Rectal smooth muscle tissue (tissue), 1 donor: ENCODE results near the gene PRRG2.

Experiments used
- H3K27ac ChIP-seq: one replicate; pipeline ENCODE4 v1.7.0; 2013; ENCODE audit warnings: low read depth, low read length, inconsistent platforms
- H3K27me3 ChIP-seq: one replicate; pipeline ENCODE4 v1.7.0; 2013; ENCODE audit warnings: low read length; ENCODE audit not compliant: control insufficient read depth, insufficient read depth
- H3K36me3 ChIP-seq: one replicate; pipeline ENCODE4 v1.7.0; 2013; ENCODE audit warnings: low read length; ENCODE audit not compliant: control insufficient read depth, insufficient read depth
- H3K4me1 ChIP-seq: one replicate; pipeline ENCODE4 v1.7.0; 2013; ENCODE audit warnings: low read length; ENCODE audit not compliant: control insufficient read depth, insufficient read depth
- H3K4me3 ChIP-seq: one replicate; pipeline ENCODE4 v1.7.0; 2013; ENCODE audit warnings: low read length
- H3K9ac ChIP-seq: one replicate; pipeline ENCODE4 v1.7.0; 2013; ENCODE audit warnings: low read length

Gene PRRG2

GRCh38 chr19:49581007-49581508 lies at the start of gene PRRG2:
PRRG2 (plus strand) TSS chr19:49581316; CDS start chr19:49583220, 1,904 bp downstream.
- Histone ChIP-seq H3K36me3 (no peaks in the 10 kb centered on the region), H3K9ac (peak within 1 kb of the TSS; percentile 52), H3K4me1 (peaks cover 3% of the 10 kb centered on the region), H3K27me3 (no peaks in the 10 kb centered on the region), H3K27ac (peak within 1 kb of the TSS; percentile 38), H3K4me3 (peak within 1 kb of the TSS; percentile 74)

DNA sequence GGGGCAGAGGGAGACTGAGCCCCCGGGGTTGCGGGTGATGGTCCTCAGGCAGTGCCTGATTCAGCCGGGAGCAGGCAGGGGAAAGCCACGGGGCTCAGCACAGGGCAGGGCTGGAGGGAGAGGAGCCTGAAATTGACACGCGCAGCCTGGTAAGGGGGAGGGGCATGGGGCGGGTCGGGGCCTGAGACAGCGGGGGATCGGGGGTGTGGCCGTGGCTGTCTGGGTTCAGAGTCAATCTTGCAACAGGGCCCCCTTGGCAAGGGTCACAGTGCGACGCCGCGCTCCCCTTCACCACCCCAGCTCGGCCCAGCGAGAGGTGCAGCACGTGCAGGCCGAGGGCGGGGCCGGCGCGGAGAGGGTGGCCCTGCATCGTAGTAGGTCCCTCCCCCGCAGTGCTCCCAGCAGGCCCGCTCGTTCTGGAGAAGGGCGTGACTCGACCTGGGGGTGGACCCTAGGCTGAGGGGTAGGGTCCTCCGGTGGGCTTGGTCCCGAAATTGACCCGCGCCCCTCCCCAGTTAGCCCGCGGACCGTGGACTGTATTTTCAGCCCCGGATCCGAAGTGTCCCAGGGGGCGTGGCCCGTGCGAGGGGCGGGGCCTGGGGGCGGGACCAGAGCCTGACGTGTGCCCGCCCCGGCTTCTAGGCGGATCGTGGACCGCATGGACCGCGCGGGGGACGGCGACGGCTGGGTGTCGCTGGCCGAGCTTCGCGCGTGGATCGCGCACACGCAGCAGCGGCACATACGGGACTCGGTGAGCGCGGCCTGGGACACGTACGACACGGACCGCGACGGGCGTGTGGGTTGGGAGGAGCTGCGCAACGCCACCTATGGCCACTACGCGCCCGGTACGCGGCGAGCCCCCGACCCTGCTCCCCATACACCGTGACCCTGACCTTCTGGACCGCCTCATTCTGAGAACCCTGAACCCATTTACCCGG lies 47.3 kb upstream of the PRRG2 start:
- no peak overlapping the region for H3K27ac ChIP-seq

DNA sequence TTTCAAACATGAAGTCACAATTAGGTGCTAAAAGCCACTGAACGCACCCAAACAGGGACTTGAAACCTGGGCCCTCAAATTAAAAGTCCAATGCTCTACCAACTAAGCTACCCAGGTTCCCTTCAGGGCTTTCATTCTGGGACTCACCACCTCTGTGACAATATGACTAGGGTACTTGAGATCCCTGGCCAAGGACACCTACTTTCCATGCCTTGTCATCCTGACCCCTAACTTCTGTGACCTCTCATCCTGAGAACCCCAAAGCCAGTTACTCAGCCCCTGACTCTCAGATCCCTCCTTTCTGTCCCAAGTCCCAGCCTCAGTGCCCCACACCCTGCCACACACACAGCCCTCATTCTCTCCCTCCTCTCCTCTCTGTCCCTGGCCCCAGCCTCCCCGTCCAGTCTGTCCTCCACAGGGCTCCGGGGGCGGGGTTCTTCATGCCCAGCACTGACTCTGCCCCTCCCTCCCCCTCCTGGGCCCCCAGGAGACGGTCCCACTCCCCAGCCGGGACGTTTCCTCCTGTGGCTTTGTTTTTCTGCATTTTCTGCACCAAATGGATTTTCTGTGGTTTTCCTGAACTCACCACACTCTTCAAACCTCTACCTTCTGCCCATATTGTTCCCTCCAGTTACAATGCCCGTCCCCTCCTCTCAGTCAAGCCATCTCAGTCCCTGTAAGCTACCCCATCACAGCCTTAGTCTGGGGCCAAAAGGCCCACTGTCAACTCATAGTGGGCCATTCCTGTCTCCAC lies 46.3 kb upstream of the PRRG2 start:
- no peak overlapping the region for H3K4me3 ChIP-seq
- no peaks in the 10 kb centered on the region for H3K27me3 ChIP-seq
- H3K27ac ChIP-seq = no peak overlapping the region
- peaks cover 8% of the 10 kb centered on the region for H3K36me3 ChIP-seq
- no peak overlapping the region for H3K9ac ChIP-seq
- H3K4me1 ChIP-seq = peaks cover 6% of the 10 kb centered on the region

More for the DNA sequence above, 47.3 kb upstream of the PRRG2 start:
- no peak overlapping the region for H3K9ac ChIP-seq
- H3K36me3 ChIP-seq = peaks cover 6% of the 10 kb centered on the region
- peaks cover 6% of the 10 kb centered on the region for H3K4me1 ChIP-seq
- H3K4me3 ChIP-seq = peak overlapping the region; percentile 73
- H3K27me3 ChIP-seq = no peaks in the 10 kb centered on the region

GRCh38 chr19:49536921-49537462 lies 44.1 kb upstream of the PRRG2 start:
- Histone ChIP-seq H3K9ac (no peak overlapping the region), H3K4me1 (peaks cover 6% of the 10 kb centered on the region), H3K27ac (no peak overlapping the region), H3K4me3 (no peak overlapping the region), H3K27me3 (no peaks in the 10 kb centered on the region), H3K36me3 (peaks cover 8% of the 10 kb centered on the region)

DNA sequence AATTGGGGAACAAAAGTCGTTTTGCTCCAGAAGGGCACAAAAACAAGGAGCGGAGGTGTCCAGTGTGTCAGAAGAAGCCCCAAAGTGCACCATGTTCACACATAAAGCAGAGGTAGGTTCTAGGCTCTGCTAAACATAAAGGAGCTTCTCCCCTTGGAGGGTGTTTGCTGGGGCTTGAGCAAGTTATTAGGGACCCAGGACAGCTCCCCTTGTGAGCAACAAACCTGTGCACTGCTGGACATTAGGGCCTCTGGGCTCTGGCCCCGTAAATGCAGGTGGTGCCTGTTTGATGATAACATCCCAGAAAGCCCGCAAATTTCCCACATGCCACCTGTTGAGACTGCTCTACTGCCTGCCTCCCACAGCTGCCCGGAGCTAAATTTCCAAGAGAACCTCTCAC lies 42.5 kb upstream of the PRRG2 start:
- H3K4me3 ChIP-seq = no peak overlapping the region
- no peak overlapping the region for H3K27ac ChIP-seq
- peaks cover 3% of the 10 kb centered on the region for H3K4me1 ChIP-seq
- no peaks in the 10 kb centered on the region for H3K27me3 ChIP-seq
- H3K36me3 ChIP-seq = peaks cover 8% of the 10 kb centered on the region
- H3K9ac ChIP-seq = peak overlapping the region; percentile 21

GRCh38 chr19:49539192-49539952 lies 41.7 kb upstream of the PRRG2 start:
- Histone ChIP-seq H3K27ac (no peak overlapping the region), H3K9ac (no peak overlapping the region), H3K27me3 (no peaks in the 10 kb centered on the region), H3K36me3 (peaks cover 8% of the 10 kb centered on the region), H3K4me1 (no peaks in the 10 kb centered on the region), H3K4me3 (no peak overlapping the region)

DNA sequence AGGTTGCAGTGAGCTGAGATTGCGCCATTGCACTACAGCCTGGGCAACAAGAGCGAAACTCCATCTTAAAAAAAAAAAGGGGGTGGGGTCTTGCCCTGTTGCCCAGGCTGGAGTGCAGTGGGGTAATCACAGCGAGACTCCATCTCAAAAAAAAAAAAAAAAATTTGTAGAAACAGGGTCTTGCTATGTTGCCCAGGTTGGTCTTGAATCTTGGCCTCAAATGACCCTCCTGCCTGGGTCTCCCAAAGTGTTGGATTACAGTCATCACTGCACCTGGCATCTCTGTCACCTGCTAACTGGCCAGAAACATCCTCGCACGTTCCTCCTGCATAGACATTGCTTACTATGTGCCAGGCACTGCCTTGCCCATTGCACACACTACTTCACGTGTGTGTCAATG lies 39.2 kb upstream of the PRRG2 start:
- Histone ChIP-seq H3K36me3 (peaks cover 8% of the 10 kb centered on the region), H3K4me3 (no peak overlapping the region), H3K4me1 (no peaks in the 10 kb centered on the region), H3K9ac (no peak overlapping the region), H3K27ac (no peak overlapping the region), H3K27me3 (no peaks in the 10 kb centered on the region)

DNA sequence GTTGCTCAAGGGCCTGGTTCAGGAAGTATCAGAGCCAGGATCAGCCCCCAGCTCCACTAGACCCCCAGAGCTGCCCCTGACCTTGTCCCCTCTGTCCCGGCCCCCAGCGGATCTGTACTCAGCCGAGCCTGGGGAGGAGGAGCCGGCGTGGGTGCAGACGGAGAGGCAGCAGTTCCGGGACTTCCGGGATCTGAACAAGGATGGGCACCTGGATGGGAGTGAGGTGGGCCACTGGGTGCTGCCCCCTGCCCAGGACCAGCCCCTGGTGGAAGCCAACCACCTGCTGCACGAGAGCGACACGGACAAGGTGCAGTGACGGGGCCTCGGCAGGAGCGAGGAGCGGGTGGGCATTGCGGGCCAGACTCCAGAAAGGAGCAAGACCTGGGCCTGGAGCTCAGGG lies 38.7 kb upstream of the PRRG2 start:
- Histone ChIP-seq H3K27me3 (no peaks in the 10 kb centered on the region), H3K9ac (no peak overlapping the region), H3K27ac (no peak overlapping the region), H3K4me1 (no peaks in the 10 kb centered on the region), H3K4me3 (no peak overlapping the region), H3K36me3 (peaks cover 3% of the 10 kb centered on the region)

- Histone ChIP-seq H3K4me1 (no peaks in the 10 kb centered on the region), H3K27me3 (no peaks in the 10 kb centered on the region), H3K4me3 (no peak overlapping the region), H3K36me3 (peaks cover 3% of the 10 kb centered on the region), H3K27ac (no peak overlapping the region), H3K9ac (no peak overlapping the region)
Measured at GRCh38 chr19:49543032-49543431, 38.1 kb upstream of the PRRG2 start.

DNA sequence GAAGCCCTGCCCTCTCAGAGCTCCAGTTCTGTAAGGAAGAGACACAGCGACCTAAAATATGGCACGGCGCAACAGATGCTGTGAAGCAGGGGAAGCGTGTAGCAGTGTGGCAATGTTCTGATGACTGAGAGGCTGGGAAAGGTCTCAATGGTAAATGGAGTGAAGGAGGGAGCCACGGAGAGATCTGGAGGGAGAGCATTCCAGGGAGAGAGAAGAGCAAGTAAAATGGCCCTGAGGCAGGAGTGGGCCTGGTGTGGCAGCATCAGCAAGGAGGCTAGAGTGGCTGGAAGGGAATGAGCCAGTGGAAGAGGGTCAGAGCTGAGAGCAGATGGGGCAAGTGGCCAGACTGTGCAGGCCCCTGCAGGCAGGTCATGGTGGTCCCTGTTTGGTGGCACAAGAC lies 37.0 kb upstream of the PRRG2 start:
- no peaks in the 10 kb centered on the region for H3K27me3 ChIP-seq
- no peaks in the 10 kb centered on the region for H3K4me1 ChIP-seq
- no peaks in the 10 kb centered on the region for H3K36me3 ChIP-seq
- H3K4me3 ChIP-seq = no peak overlapping the region
- H3K9ac ChIP-seq = no peak overlapping the region
- H3K27ac ChIP-seq = no peak overlapping the region

- no peak overlapping the region for H3K4me3 ChIP-seq
- no peaks in the 10 kb centered on the region for H3K36me3 ChIP-seq
- no peaks in the 10 kb centered on the region for H3K27me3 ChIP-seq
- H3K4me1 ChIP-seq = no peaks in the 10 kb centered on the region
- H3K9ac ChIP-seq = no peak overlapping the region
- H3K27ac ChIP-seq = no peak overlapping the region
Measured at GRCh38 chr19:49546825-49547565, 34.1 kb upstream of the PRRG2 start.
